MM.1S (cell line): Measurements from ENCODE around the gene GNPTAB.

Source experiments
- DNase-seq: peaks from one replicate; pipeline ENCODE4 v3.0.0-alpha.2; 2015
- H2AFZ ChIP-seq: fragments of 300-600 bp; sonication (generic); 2 replicates; pipeline ENCODE4 v1.6.0; 2016; ENCODE audit warnings: antibody characterized with exemption, low read length
- H3F3A ChIP-seq: fragments of 300-600 bp; sonication (generic); 2 replicates; pipeline ENCODE4 v1.6.1; 2016; ENCODE audit warnings: mild to moderate bottlenecking, antibody characterized with exemption, low read length, moderate library complexity, mixed read lengths; ENCODE audit not compliant: insufficient read depth
- H3K27ac ChIP-seq: fragments of 300-600 bp; sonication (generic); 2 replicates; pipeline ENCODE4 v1.5.1; 2016; ENCODE audit warnings: mild to moderate bottlenecking, low read length
- H3K27me3 ChIP-seq: fragments of 300-600 bp; sonication (generic); replicated peaks from 2 replicates; pipeline ENCODE4 v1.6.0; 2016; ENCODE audit warnings: low read length; ENCODE audit not compliant: insufficient read depth
- H3K36me3 ChIP-seq: fragments of 300-600 bp; sonication (generic); replicated peaks from 2 replicates; pipeline ENCODE4 v1.6.1; 2016; ENCODE audit warnings: mild to moderate bottlenecking, low read length, mixed read lengths; ENCODE audit not compliant: insufficient read depth
- H3K4me1 ChIP-seq: fragments of 300-600 bp; sonication (generic); 2 replicates; pipeline ENCODE4 v1.6.1; 2016; ENCODE audit warnings: low read length, mixed read lengths
- H3K4me2 ChIP-seq: fragments of 300-600 bp; sonication (generic); 2 replicates; pipeline ENCODE4 v1.6.0; 2016; ENCODE audit warnings: low read depth, low read length
- H3K4me3 ChIP-seq: fragments of 300-600 bp; sonication (generic); 2 replicates; pipeline ENCODE4 v1.5.1; 2016; ENCODE audit warnings: low read length, mixed read lengths
- H3K79me2 ChIP-seq: fragments of 300-600 bp; sonication (generic); 2 replicates; pipeline ENCODE4 v1.6.1; 2016; ENCODE audit warnings: mixed run types, low read length, mixed read lengths
- H3K9ac ChIP-seq: fragments of 300-600 bp; sonication (generic); 2 replicates; pipeline ENCODE4 v1.6.1; 2016; ENCODE audit warnings: low read length, mixed read lengths
- H3K9me2 ChIP-seq: fragments of 300-600 bp; sonication (generic); replicated peaks from 2 replicates; pipeline ENCODE4 v1.6.1; 2016; ENCODE audit warnings: mild to moderate bottlenecking, low read length, mixed read lengths; ENCODE audit not compliant: insufficient read depth
- H3K9me3 ChIP-seq: fragments of 300-600 bp; sonication (generic); replicated peaks from 2 replicates; pipeline ENCODE4 v1.6.1; 2016; ENCODE audit warnings: mild to moderate bottlenecking, low read length, mixed read lengths; ENCODE audit not compliant: insufficient read depth
- H4K20me1 ChIP-seq: fragments of 300-600 bp; sonication (generic); 2 replicates; pipeline ENCODE4 v1.6.1; 2016; ENCODE audit warnings: mild to moderate bottlenecking, low read length, moderate library complexity, mixed read lengths; ENCODE audit not compliant: insufficient read depth
- EZH2 ChIP-seq: fragments of 300-600 bp; sonication (generic); optimal IDR thresholded peaks from 2 replicates; pipeline ENCODE3; 2017; ENCODE audit warnings: low read depth, mild to moderate bottlenecking, antibody characterized with exemption, low read length, mixed read lengths
- EZH2phosphoT487 ChIP-seq: fragments of 300-600 bp; sonication (generic); IDR thresholded peaks from 2 replicates; pipeline ENCODE4 v1.6.1; 2018; ENCODE audit warnings: antibody characterized with exemption, low read length
- TF ChIP-seq, protein P1 (sequence below): fragments of 300-600 bp; sonication (generic); IDR thresholded peaks from 2 replicates; pipeline ENCODE4 v1.5.1; 2016; ENCODE audit warnings: antibody characterized with exemption, low read length, mixed read lengths

The GNPTAB gene

DNA sequence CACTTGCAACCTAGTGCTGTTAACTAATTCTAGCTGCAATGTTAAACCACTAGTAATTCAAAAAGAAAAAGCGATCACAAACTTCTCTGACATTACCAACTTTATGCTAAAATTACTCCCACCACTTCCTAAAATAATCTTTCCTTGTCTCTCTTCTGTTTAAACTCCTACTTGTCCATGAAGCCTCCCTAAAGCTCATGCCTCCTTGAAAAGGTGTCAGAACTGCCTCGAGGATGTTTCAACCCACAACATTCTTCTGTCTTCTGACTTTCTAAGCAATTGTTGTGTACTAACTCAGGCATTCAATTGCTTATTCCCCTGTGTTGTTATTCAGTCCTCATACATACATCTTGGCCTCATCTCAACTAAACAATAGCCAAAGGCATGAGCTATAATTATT lies 5.9 kb downstream of the GNPTAB start:
- H3K79me2 ChIP-seq, result peaks cover 98% of the 10 kb centered on the region
- H3K9me2 ChIP-seq, result no peaks in the 10 kb centered on the region
- H2AFZ ChIP-seq, result no peak overlapping the region
- H3K27me3 ChIP-seq, result no peaks in the 10 kb centered on the region
- H4K20me1 ChIP-seq, result peaks cover 2% of the 10 kb centered on the region; the same call in 1 of the 2 replicates
- no peak overlapping the region for H3K9ac ChIP-seq
- TF ChIP-seq, protein P1, sequence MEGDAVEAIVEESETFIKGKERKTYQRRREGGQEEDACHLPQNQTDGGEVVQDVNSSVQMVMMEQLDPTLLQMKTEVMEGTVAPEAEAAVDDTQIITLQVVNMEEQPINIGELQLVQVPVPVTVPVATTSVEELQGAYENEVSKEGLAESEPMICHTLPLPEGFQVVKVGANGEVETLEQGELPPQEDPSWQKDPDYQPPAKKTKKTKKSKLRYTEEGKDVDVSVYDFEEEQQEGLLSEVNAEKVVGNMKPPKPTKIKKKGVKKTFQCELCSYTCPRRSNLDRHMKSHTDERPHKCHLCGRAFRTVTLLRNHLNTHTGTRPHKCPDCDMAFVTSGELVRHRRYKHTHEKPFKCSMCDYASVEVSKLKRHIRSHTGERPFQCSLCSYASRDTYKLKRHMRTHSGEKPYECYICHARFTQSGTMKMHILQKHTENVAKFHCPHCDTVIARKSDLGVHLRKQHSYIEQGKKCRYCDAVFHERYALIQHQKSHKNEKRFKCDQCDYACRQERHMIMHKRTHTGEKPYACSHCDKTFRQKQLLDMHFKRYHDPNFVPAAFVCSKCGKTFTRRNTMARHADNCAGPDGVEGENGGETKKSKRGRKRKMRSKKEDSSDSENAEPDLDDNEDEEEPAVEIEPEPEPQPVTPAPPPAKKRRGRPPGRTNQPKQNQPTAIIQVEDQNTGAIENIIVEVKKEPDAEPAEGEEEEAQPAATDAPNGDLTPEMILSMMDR, result no peak
- TF ChIP-seq EZH2phosphoT487, result no peak
- TF ChIP-seq EZH2, result no peak
- no peak for DNase-seq
- no peak overlapping the region for H3K4me3 ChIP-seq
- H3K4me1 ChIP-seq, result peaks cover 56% of the 10 kb centered on the region
- H3F3A ChIP-seq, result peaks cover 23% of the 10 kb centered on the region
- H3K9me3 ChIP-seq, result no peaks in the 10 kb centered on the region
- H3K27ac ChIP-seq, result no peak overlapping the region
- H3K4me2 ChIP-seq, result no peak overlapping the region
- H3K36me3 ChIP-seq, result no peaks in the 10 kb centered on the region; the same call in 1 of the 2 replicates

DNA sequence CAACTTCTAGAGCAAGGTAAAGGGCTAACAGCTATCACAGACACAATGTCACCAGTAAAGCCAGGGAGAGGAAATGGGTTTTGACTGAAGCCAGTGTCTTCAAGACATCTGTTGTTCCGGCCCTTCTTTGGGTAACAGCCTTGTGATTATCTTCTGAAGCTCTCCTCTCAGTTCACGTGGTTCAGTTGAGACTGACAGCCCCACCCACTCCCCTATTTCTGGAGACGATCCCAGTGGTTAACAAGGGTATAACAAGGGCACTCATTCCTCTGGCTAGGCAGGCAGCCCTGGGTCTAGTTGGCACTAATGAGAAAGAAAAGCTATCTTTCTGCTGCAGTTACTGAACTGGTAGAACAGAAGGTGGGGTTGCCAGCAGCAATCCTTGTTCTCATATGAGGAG lies 6.9 kb downstream of the GNPTAB start:
- TF ChIP-seq EZH2, result no peak
- TF ChIP-seq, protein P1, result peak; percentile 55
- Histone ChIP-seq H3K4me3 (no peak overlapping the region), H3K27ac (peak overlapping the region; percentile 17; the same call in 1 of the 2 replicates), H3K4me2 (peak overlapping the region; percentile 9; the same call in 1 of the 2 replicates), H3K27me3 (no peaks in the 10 kb centered on the region), H3K79me2 (peaks cover 98% of the 10 kb centered on the region), H3F3A (peaks cover 18% of the 10 kb centered on the region), H3K36me3 (no peaks in the 10 kb centered on the region; the same call in 1 of the 2 replicates), H3K4me1 (peaks cover 56% of the 10 kb centered on the region), H2AFZ (no peak overlapping the region), H3K9me2 (no peaks in the 10 kb centered on the region), H3K9me3 (no peaks in the 10 kb centered on the region), H4K20me1 (peaks cover 2% of the 10 kb centered on the region; the same call in 1 of the 2 replicates), H3K9ac (no peak overlapping the region)
- peak; percentile 88 for DNase-seq

DNA sequence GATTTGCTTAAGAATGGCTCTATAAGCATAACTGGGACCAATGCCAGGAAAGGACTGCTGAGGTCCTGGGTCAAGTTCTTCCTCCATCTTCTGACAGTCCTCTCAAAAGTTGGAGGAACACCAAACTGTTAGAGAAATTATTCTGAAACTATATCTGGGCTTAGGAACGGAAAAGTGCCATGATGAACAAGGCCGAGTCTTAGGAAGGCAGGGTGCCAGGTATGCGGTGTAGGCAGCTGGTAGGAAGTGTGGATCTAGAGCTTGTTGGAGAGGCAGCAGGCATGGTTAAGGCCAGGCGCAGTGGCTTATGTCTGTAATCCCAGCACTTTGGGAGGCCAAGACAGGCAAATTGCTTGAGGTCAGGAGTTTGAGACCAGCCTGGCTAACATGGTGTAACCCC lies 7.7 kb downstream of the GNPTAB start:
- Histone ChIP-seq H3K4me1 (peaks cover 48% of the 10 kb centered on the region), H3K27ac (no peak overlapping the region), H3K9me3 (no peaks in the 10 kb centered on the region), H2AFZ (no peak overlapping the region), H3K9me2 (no peaks in the 10 kb centered on the region), H3K36me3 (no peaks in the 10 kb centered on the region; the same call in 1 of the 2 replicates), H3K9ac (no peak overlapping the region), H3K27me3 (no peaks in the 10 kb centered on the region), H4K20me1 (peaks cover 2% of the 10 kb centered on the region; the same call in 1 of the 2 replicates), H3F3A (peaks cover 14% of the 10 kb centered on the region), H3K4me2 (no peak overlapping the region), H3K4me3 (no peak overlapping the region), H3K79me2 (peaks cover 98% of the 10 kb centered on the region)
- TF ChIP-seq EZH2 (no peak), EZH2phosphoT487 (no peak)
- TF ChIP-seq, protein P1, result no peak
- DNase-seq, result no peak
